ENCODE data around the gene TCF3.

TCF3 gene

DNA sequence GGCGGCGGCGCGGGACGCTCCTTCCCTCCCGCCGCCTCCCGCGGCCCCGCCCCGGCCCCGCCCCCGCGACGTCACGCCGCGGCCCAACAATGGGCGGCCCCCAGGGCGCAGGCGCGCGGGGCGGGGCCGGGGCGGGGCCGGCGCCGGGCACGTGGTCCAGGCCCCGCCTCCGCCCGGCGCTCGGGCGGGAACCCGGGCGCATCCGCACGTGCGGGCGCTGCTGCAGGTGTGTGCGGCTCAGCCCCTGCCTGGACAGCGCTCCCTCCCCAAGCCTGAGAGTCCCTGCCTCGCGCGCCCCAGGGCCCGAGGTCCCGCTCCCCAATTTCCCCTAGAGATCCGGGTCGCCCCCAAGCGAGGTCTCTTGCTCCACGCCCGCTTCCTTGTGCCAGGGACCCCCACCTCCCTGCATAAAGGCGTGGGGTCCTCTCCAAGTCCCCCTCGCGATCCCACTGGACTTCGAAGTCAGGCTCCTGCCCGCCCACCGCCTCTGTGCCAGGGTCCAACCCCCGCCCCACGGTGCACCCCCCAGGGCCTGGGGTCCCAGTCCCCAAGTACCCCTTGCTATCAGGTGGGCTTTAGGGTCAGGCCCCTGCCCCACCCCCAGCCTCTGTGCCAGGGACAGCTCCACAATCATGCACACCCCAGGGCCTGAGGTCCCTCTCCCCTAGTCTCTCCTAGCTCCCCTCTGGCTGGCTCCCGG lies 83.9 kb downstream of the TCF3 start, which contains the start of gene MEX3D:
TSS of gene MEX3D (minus strand) at position 6 of the 700 bp plus-strand sequence. CDS start 267 bp downstream, outside the sequence.
- peak; percentile 50 to 81 for DNase-seq
- Histone ChIP-seq H3K36me3 (no peaks in the 10 kb centered on the region), H3K4me3 (peak within 1 kb of the TSS; percentile 62 to 81), H3K27me3 (no peaks in the 10 kb centered on the region), H3K4me1 (peaks cover 0 to 28% (median 17%) of the 10 kb centered on the region in 4 donors), H3K27ac (peak within 1 kb of the TSS; percentile 57 to 67), H3K9me3 (no peaks in the 10 kb centered on the region)
- TF ChIP-seq CTCF (IDR thresholded peaks at IDR 0.05): no peak
- intact Hi-C loops (cut with DNase I; ENCODE audit: low total_unique reads): no loop called here

- TF ChIP-seq CTCF (IDR thresholded peaks at IDR 0.05): no peak
- peak overlapping the region; percentile 62 to 81 for H3K4me3 ChIP-seq
- no peaks in the 10 kb centered on the region for H3K27me3 ChIP-seq
- H3K36me3 ChIP-seq: no peaks in the 10 kb centered on the region
- H3K9me3 ChIP-seq: no peaks in the 10 kb centered on the region
- H3K27ac ChIP-seq: no peak overlapping the region
- DNase-seq: no peak
- peaks cover 0 to 28% (median 17%) of the 10 kb centered on the region in 4 donors for H3K4me1 ChIP-seq
- intact Hi-C loops (cut with DNase I; ENCODE audit: low total_unique reads): no loop called here
Observed at GRCh38 chr19:1567848-1568227, 84.6 kb downstream of the TCF3 start.

- peak overlapping the region; percentile 57 to 67 for H3K27ac ChIP-seq
- TF ChIP-seq CTCF (IDR thresholded peaks at IDR 0.05): no peak
- H3K4me3 ChIP-seq: peak overlapping the region; percentile 62 to 81
- H3K4me1 ChIP-seq: peaks cover 0 to 28% (median 17%) of the 10 kb centered on the region in 4 donors
- no peak for DNase-seq
- intact Hi-C loops (cut with DNase I; ENCODE audit: low total_unique reads): no loop called here
- H3K27me3 ChIP-seq: no peaks in the 10 kb centered on the region
- no peaks in the 10 kb centered on the region for H3K9me3 ChIP-seq
- no peaks in the 10 kb centered on the region for H3K36me3 ChIP-seq
Observed at GRCh38 chr19:1567116-1567847, 85.1 kb downstream of the TCF3 start.

GRCh38 chr19:1566392-1567115 lies 85.9 kb downstream of the TCF3 start:
- intact Hi-C loops (cut with DNase I; ENCODE audit: low total_unique reads): no loop called here

More at GRCh38 chr19:1566392-1567115, 85.9 kb downstream of the TCF3 start:
- Histone ChIP-seq H3K4me1 (peaks cover 0 to 28% (median 17%) of the 10 kb centered on the region in 4 donors), H3K27me3 (no peaks in the 10 kb centered on the region), H3K36me3 (no peaks in the 10 kb centered on the region), H3K4me3 (peak overlapping the region; percentile 62 to 81), H3K9me3 (no peaks in the 10 kb centered on the region), H3K27ac (peak overlapping the region; percentile 57 to 67)
- peak; percentile 68 to 77 for DNase-seq
- TF ChIP-seq CTCF (IDR thresholded peaks at IDR 0.05): no peak

All from tibial artery (tissue), 4 donors.